Measurements from ENCODE around the gene RAB27B.
"Not testable (repeated sequence)": the region's sequence is repeated elsewhere in the genome, so short reads cannot be mapped to it uniquely, and the experiment has no call there.

RAB27B gene

GRCh38 chr18:54820785-54821275 lies 7.4 kb upstream of the RAB27B start:
- not testable (repeated sequence) for DNase-seq

DNA sequence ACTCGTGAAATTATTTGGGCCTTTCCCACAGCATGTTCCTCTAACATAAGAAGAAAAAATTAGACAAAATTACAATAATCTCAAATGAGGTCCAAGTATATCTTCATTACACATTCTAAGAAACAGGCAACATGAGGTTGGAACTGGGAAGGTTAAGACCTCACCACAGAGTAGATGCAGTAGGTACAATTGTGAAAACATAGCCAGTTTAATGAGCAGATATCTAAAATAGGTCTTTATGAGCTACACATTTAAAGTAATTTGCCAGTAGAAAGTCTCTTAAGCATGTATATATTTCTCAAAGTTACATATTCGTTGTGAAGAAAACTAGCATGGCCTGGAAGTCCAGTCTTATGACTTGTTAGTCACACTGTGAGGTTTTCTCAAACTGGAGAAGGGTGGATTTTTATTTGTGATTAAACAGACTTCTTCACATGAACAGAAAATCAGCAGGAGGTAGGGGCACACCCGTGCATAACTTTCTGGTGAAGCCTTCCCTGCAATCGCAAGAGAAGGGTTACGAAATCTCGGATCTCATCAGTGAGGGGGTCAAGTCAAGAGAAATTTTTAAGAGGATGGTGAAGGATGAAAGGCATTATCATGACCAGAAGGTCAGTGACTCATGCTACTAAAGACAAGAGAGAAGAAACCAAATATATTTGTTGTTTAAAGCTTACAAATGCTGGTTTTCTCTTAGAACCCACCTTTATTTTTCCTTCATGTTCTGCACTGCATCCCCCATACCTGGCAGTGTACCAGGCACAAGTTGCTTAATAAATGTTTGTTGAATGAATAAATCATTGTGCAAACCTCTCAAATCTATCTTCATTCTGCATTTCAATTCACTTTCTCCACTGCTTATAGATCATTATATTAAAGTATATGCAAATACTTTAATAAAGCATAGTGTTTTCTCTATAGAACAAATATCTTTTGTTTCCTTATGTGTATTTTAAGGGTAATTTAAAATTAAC lies 5.1 kb upstream of the RAB27B start:
- DNase-seq: no peak

- no peak for DNase-seq
Observed at GRCh38 chr18:54824761-54825160, 3.5 kb upstream of the RAB27B start.

- no peak for DNase-seq
Observed at GRCh38 chr18:54825601-54826344, 2.5 kb upstream of the RAB27B start.

GRCh38 chr18:54828986-54829385 lies 709 bp downstream of the RAB27B start:
- no peak for DNase-seq

DNA sequence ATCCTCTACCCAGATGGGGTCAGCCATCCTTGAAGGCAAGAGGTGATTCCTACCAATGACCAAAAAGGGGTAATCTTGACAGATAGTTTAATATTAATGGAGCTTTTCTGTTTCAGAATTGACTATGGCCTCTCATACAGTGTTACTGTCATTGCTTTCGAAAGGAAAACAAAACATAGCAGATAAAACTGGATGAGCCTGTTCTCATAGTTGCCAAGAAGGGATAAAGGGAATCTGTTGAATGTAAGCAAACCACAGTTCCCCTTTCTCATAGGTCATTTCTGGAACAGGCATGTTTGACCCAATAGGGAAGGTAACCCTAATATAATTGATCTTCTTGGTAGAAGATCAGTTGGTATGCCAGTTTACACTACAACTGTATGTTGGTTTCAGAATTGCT lies 1.6 kb downstream of the RAB27B start:
- DNase-seq: no peak

DNA sequence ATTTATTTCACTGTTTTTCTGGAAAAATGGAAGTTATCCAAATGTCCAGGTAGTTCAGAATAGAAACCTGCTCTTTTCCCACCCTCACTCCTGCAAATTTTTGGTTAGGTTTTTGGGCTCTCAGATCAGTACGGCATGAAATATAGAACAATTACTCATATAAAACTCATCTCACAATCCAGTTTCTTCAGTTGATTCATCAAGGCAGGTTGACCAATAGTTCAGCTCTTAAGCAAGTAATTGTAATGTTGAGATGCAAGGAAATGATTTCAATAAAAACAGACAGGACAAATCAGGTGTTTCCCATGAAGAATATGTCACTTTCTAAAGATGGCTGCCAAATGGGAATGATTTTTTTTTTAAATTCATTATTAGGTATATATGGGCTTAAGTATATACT lies 2.0 kb downstream of the RAB27B start:
- no peak for DNase-seq

DNA sequence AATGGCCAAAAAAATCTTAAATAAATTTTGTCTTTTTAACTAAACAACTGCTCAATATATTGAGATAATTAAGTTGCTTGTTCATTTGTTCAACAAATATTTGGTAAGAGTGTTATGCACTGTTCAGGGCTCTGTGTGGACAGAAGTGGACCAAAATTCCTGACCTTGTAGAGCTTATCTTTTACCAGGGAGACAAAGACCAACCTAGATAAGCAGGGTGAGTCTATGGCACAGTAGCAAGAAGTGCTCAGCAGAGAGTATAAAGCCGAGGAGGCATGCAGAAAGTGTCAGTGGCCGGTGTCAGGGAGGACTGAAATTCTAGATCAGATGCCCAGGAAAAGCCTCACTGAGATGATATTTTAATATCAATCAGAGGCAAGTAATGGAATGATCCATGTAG lies 2.6 kb downstream of the RAB27B start:
- DNase-seq: no peak

GRCh38 chr18:54835944-54836343 lies 7.7 kb downstream of the RAB27B start:
- no peak for DNase-seq

DNA sequence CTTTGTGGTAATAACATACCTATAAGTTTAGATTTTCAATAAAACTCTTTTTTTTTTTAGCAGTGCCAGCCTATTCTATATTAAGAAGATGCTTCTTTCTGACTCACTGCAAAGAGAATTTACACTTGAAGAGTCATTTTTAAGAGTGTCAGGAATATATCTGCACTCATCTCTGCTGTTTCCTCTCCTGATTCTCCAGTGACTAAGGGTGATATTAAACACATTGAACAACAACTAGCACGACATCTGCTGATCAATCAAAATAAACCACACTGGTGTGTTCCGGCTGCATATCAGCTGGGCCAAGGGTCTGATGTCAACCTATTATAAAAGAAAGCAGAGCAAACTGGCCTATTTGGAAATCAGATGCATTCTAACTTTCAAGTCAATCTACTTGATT lies 15.0 kb downstream of the RAB27B start:
- no peak for DNase-seq

DNA sequence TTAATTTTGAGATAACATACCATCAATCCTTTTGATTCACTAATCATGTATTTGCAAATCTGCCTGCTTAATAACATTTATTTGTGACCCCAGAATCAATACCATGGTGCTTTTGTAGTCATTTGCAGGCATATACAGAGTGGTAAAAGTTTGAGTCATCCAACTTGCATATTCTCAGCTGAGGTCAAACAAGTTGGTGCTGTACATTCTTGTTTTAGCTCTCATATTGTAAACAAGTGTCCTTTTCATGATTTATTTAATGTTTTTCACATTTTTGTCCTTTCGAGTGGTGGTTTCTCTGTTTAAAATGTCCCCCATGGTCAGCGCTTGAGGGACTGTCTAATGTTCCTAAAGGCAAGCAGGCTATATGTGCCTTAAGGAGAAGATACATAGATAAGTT lies 17.5 kb downstream of the RAB27B start:
- DNase-seq: no peak

- DNase-seq: no peak
Observed at GRCh38 chr18:54848121-54848520, 19.8 kb downstream of the RAB27B start.

DNA sequence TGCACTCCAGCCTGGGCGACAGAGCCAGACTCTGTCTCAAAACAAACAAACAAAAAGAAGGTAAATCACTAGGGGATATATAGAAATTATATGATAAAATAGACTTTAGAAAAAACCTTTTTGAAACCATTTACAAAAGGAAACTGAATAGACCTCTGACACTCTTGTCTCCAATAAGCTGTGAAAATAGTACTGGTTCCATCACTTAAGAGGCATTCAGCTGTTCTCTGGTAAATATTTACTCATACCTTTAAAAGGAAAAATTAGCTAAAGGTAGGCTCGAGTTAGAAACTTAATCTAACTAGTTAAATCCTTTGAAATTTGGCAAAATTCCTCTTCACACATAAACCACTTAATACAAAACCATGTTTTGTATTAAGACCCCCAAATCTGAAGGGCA lies 21.4 kb downstream of the RAB27B start:
- no peak for DNase-seq

DNA sequence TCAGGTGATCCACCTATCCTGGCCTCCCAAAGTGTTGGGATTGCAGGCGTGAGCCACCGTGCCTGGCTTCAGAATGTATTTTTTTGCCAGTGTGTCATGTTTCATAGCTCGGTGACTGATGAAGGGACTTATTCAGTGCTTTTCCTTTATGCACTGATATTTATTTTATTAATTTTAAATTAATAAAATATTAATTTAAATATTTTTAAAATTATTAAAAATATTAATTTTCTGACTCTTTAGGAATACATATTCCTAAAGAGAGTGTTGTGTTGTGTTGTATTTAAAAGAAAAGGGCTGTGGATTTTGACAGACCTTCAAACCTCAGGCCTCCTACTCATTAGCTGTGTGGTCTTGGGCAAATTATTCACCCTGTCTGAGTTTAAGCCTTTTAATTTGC lies 22.3 kb downstream of the RAB27B start:
- no peak for DNase-seq

- no peak for DNase-seq
Observed at GRCh38 chr18:54852780-54853675, 24.8 kb downstream of the RAB27B start.

DNA sequence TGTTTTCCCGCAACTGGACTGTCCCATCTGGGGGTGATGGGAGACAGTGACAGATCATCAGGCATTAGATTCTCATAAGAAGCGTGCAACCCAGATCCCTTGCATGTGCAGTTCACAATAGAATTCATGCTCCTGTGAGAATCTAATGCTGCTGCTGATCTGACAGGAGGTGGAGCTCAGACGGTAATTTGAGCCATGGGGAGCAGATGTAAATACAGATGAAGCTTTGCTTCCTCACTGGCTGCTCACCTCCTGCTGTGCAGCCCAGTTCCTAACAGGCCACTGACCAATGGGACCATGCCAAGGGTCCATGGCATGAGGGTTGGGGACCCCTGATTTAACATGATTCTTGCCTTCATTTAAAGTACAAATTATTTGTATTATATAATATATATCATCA lies 26.8 kb downstream of the RAB27B start:
- DNase-seq: not testable (repeated sequence)

DNA sequence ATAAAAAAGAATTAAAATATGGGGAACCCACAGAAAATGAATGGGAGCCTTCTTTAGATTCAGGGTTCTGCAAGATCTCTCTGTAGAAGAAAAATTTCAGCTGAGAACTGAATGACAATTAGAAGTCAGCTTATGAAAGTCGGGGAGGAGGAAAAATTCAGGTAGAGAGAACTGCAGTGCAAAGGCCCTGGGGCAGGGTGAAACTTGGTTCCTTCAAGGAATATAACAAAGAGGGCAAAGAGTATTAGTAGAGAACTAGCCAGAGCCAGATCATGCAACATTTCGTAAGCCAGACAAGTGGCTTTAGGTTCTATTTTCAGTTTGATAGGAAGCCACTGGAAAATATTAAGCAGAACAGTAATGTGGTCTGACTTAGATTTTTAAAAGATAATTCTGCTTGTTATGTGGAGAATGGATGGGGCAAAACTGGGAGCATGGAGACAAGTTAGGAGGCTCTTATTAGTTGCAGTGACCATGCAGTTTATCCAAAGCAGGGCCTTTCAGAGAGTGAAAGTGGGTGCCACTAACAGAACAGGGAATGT lies 27.9 kb downstream of the RAB27B start:
- no peak for DNase-seq

GRCh38 chr18:54857499-54857898 lies 29.2 kb downstream of the RAB27B start:
- no peak for DNase-seq

GRCh38 chr18:54859667-54860421 lies 31.6 kb downstream of the RAB27B start:
- DNase-seq: no peak

DNA sequence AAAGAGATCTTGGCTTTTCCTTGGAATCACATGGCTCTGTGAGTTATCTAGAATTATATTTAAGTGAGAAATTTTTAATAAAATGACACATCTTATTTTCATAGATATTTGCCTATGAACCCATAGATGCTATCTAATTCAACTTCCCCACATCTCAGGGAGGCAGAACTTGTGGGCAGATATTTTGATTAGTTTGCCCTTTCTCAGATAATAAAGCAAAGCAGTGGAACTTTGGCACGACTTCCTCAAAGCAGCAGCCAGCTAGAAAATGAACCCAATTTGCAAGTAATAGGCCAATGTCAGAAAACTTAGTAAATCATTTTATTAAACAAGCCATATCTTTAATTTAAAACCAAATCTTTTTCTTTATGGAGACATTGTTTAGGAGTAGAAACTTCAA lies 32.7 kb downstream of the RAB27B start:
- DNase-seq: no peak

DNA sequence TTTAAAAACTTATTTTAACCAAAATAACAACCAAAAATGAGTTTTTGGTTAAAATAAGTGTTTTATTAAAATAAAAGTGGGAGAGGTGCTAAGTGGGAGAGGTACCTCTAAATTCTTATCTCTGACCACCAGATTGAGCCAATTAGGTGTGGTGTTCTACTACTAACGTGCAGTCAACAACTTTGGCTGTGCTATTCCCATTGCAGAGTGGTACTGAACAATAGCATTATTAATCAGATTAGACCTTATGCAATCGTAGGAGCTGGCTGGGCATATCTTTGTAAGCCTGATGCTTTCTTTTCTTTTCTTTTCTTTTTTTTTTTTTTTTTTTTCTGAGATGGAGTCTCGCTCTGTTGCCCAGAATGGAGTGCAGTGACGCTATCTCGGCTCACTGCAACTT lies 38.9 kb downstream of the RAB27B start:
- no peak for DNase-seq

DNA sequence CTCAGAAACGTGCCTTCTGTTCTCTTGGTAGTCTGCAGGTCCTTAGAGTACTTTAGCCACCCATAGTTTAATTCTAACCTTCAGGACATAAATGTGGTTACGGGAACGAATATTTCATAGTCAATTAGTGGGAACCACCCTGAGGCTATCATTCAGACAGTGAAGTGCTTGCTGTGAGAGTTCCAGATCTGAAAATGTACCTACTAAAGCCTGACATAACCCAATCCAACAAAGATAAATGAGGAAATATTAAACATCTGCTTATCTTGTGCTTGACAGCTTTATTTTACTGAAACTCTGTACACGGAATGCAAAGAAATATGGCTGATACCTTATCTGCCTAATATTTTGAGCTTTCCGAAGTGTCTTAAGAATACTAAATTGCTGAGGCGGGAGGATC lies 43.0 kb downstream of the RAB27B start:
- no peak for DNase-seq
